HepG2 (cell line): ENCODE measurements around the gene HDAC5. TPM values are rescaled to one million over a fixed set of nuclear protein-coding genes. Genes with fewer than 3 reads are reported as not detected.

Source experiments
- EED ChIP-seq: sonication (generic); formaldehyde crosslinking; IDR thresholded peaks from 2 replicates; pipeline ENCODE4 v1.5.0; 2020; ENCODE audit warnings: mild to moderate bottlenecking, missing genetic modification reagents
- EHMT2 ChIP-seq: fragments of 200-600 bp; sonication (generic); IDR thresholded peaks from 2 replicates; pipeline ENCODE4 v1.7.0; 2017; ENCODE audit warnings: antibody characterized with exemption, low read depth, low read length, borderline replicate concordance
- FUBP1 ChIP-seq: sonication (generic); formaldehyde crosslinking; IDR thresholded peaks from 2 replicates; pipeline ENCODE4 v1.5.1; 2020; ENCODE audit warnings: missing genetic modification reagents, mild to moderate bottlenecking, borderline replicate concordance
- HDAC2 ChIP-seq: sonication (generic); formaldehyde crosslinking; IDR thresholded peaks from 2 replicates; pipeline ENCODE4 v1.4.0; 2020; ENCODE audit warnings: missing genetic modification reagents
- MTA1 ChIP-seq: sonication (generic); formaldehyde crosslinking; IDR thresholded peaks from 2 replicates; pipeline ENCODE4 v1.4.0; 2020; ENCODE audit warnings: missing genetic modification reagents, mild to moderate bottlenecking, borderline replicate concordance
- NBN ChIP-seq: fragments of 450-650 bp; conservative IDR thresholded peaks from 2 replicates; pipeline ENCODE4 v1.6.1; 2017
- PAF1 ChIP-seq: IDR thresholded peaks from 2 replicates; pipeline ENCODE4 v1.6.1; 2016; ENCODE audit warnings: missing genetic modification reagents, missing compliant biosample characterization
- PATZ1 ChIP-seq: sonication (generic); formaldehyde crosslinking; IDR thresholded peaks from 2 replicates; pipeline ENCODE4 v1.4.0; 2020; ENCODE audit warnings: missing genetic modification reagents
- RELA ChIP-seq: sonication (generic); formaldehyde crosslinking; IDR thresholded peaks from 2 replicates; pipeline ENCODE4 v1.4.0; 2020; ENCODE audit warnings: missing genetic modification reagents
- RFXAP ChIP-seq: sonication (generic); formaldehyde crosslinking; IDR thresholded peaks from 2 replicates; pipeline ENCODE4 v1.4.0; 2020; ENCODE audit warnings: missing genetic modification reagents, borderline replicate concordance
- TBX3 ChIP-seq: fragments of 450-650 bp; IDR thresholded peaks from 2 replicates; pipeline ENCODE4 v1.6.1; 2017; ENCODE audit warnings: antibody characterized with exemption, mild to moderate bottlenecking, inconsistent platforms, borderline replicate concordance
- TMF1 ChIP-seq: sonication (generic); formaldehyde crosslinking; IDR thresholded peaks from 2 replicates; pipeline ENCODE4 v1.8.1; 2022; ENCODE audit warnings: low read depth, missing genetic modification reagents
- ZFP82 ChIP-seq: sonication (generic); formaldehyde crosslinking; IDR thresholded peaks from 2 replicates; pipeline ENCODE4 v1.5.1; 2020; ENCODE audit warnings: mild to moderate bottlenecking, missing genetic modification reagents, borderline replicate concordance
- ZFX ChIP-seq: sonication (generic); formaldehyde crosslinking; IDR thresholded peaks from 2 replicates; pipeline ENCODE4 v1.4.0; 2020; ENCODE audit warnings: mild to moderate bottlenecking, low read depth, missing genetic modification reagents, moderate library complexity
- ZMYM2 ChIP-seq: sonication (generic); formaldehyde crosslinking; IDR thresholded peaks from 2 replicates; pipeline ENCODE4 v1.8.0; 2022; ENCODE audit warnings: mild to moderate bottlenecking, missing genetic modification reagents
- ZNF230 ChIP-seq: sonication (generic); formaldehyde crosslinking; IDR thresholded peaks from 2 replicates; pipeline ENCODE4 v1.4.0; 2020; ENCODE audit warnings: mild to moderate bottlenecking, missing genetic modification reagents
- ZNF281 ChIP-seq: sonication (generic); formaldehyde crosslinking; IDR thresholded peaks from 2 replicates; pipeline ENCODE4 v1.4.0; 2020; ENCODE audit warnings: missing genetic modification reagents, borderline replicate concordance
- ZNF3 ChIP-seq: IDR thresholded peaks from 2 replicates; pipeline ENCODE4 v1.7.0; 2017; ENCODE audit warnings: inconsistent platforms
- ZNF326 ChIP-seq: sonication (generic); formaldehyde crosslinking; IDR thresholded peaks from 2 replicates; pipeline ENCODE4 v1.4.0; 2020; ENCODE audit warnings: missing genetic modification reagents, borderline replicate concordance
- ZNF343 ChIP-seq: sonication (generic); formaldehyde crosslinking; IDR thresholded peaks from 2 replicates; pipeline ENCODE4 v1.4.0; 2020; ENCODE audit warnings: mild to moderate bottlenecking, missing genetic modification reagents
- ZNF430 ChIP-seq: sonication (generic); formaldehyde crosslinking; IDR thresholded peaks from 2 replicates; pipeline ENCODE4 v1.9.0; 2021; ENCODE audit warnings: mild to moderate bottlenecking, missing genetic modification reagents
- ZNF501 ChIP-seq: sonication (generic); formaldehyde crosslinking; IDR thresholded peaks from 2 replicates; pipeline ENCODE4 v1.5.1; 2020; ENCODE audit warnings: mild to moderate bottlenecking, moderate library complexity, missing genetic modification reagents
- polyA plus RNA-seq, 8 experiments: library from polyadenylated mRNA; depleted of rRNA in 3 of 8; stranded (reverse) in 7 of 8; unstranded in 1 of 8; fragments of >200 nt; fragmentation: Illumina TruSeq in 4 of 8; extraction: Trizol in 4 of 8; gene quantifications; 2 replicates each; pipeline versions ENCODE4 v1.2.1 to v1.2.3, GENCODE V29; 2011 to 2016; ENCODE audit warnings: low read depth in 4 of 8, missing spikeins in 1 of 8, mixed read lengths in 1 of 8; ENCODE audit not compliant: insufficient read depth in 1 of 8
- total RNA-seq, 5 experiments: library from RNA; depleted of rRNA; stranded (reverse); fragments of >200 nt; fragmentation: Illumina TruSeq; extraction: Trizol; gene quantifications; 2 replicates each; pipeline ENCODE4 v1.2.3, GENCODE V29; 2016; ENCODE audit warnings: low read depth in 1 of 5
- TF ChIP-seq, protein P1 (sequence below): IDR thresholded peaks from 2 replicates; pipeline ENCODE4 v1.6.1; 2016; ENCODE audit warnings: control low read depth

Gene HDAC5
- total and polyA plus RNA-seq, 2 of the 13 experiments (the other 11 are each of a cell fraction or from before 2014, with no cell fraction given): 46.4 to 85.4 TPM

GRCh38 chr17:44076716-44077594, 46.5 kb downstream of the HDAC5 start (continued):
- peak; percentile 89 for TF ChIP-seq PATZ1 (CRISPR knock-in tag)
- no peak for TF ChIP-seq TMF1 (CRISPR knock-in tag)
- TF ChIP-seq TBX3: no peak
- no peak for TF ChIP-seq ZNF281 (CRISPR knock-in tag)
- TF ChIP-seq ZNF343: no peak
- TF ChIP-seq, protein P1, sequence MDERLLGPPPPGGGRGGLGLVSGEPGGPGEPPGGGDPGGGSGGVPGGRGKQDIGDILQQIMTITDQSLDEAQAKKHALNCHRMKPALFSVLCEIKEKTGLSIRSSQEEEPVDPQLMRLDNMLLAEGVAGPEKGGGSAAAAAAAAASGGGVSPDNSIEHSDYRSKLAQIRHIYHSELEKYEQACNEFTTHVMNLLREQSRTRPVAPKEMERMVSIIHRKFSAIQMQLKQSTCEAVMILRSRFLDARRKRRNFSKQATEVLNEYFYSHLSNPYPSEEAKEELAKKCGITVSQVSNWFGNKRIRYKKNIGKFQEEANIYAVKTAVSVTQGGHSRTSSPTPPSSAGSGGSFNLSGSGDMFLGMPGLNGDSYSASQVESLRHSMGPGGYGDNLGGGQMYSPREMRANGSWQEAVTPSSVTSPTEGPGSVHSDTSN (CRISPR knock-in tag): no peak
- no peak for TF ChIP-seq ZNF326
- TF ChIP-seq ZFX (CRISPR knock-in tag): peak; percentile 67
- TF ChIP-seq EED (CRISPR knock-in tag): no peak
- no peak for TF ChIP-seq EHMT2
- TF ChIP-seq PAF1 (CRISPR knock-in tag): no peak
- TF ChIP-seq NBN: no peak
- no peak for TF ChIP-seq ZNF501
- 0 out of 2 replicates have a peak, but pooled peaks have one; percentile 48 for TF ChIP-seq RELA (CRISPR knock-in tag)
- 0 out of 2 replicates have a peak, but pooled peaks have one; percentile 45 for TF ChIP-seq RFXAP (CRISPR knock-in tag)
- TF ChIP-seq ZNF3 (CRISPR knock-in tag): no peak
- no peak for TF ChIP-seq MTA1
- no peak for TF ChIP-seq ZFP82 (CRISPR knock-in tag)
- TF ChIP-seq HDAC2 (CRISPR knock-in tag): 0 out of 2 replicates have a peak, but pooled peaks have one; percentile 17
- no peak for TF ChIP-seq ZNF430 (CRISPR knock-in tag)
- no peak for TF ChIP-seq ZMYM2 (CRISPR knock-in tag)
- no peak for TF ChIP-seq FUBP1 (CRISPR knock-in tag)
- no peak for TF ChIP-seq ZNF230 (CRISPR knock-in tag)
